Stimulated activated CD4-positive, alpha-beta T cell treated with anti-CD3 and anti-CD28 coated beads, Interleukin-4, amount 100 ng/mL, for 1 hour (primary cell): ENCODE results near the gene DENND6B.
A peak's percentile ranks its signal among the peaks of the same experiment; 100 is the strongest.
"Not testable (repeated sequence)": the region's sequence is repeated elsewhere in the genome, so short reads cannot be mapped to it uniquely, and the experiment has no call there.

Source experiments
- DNase-seq: peaks from one replicate; pipeline ENCODE4 v3.0.0-alpha.2; 2020

Gene DENND6B

GRCh38 chr22:50284479-50284878, 42.3 kb downstream of the DENND6B start:
- no peak for DNase-seq

GRCh38 chr22:50283821-50284220, 43.0 kb downstream of the DENND6B start:
- no peak for DNase-seq

GRCh38 chr22:50282361-50283155, 44.3 kb downstream of the DENND6B start:
- DNase-seq = no peak

DNA sequence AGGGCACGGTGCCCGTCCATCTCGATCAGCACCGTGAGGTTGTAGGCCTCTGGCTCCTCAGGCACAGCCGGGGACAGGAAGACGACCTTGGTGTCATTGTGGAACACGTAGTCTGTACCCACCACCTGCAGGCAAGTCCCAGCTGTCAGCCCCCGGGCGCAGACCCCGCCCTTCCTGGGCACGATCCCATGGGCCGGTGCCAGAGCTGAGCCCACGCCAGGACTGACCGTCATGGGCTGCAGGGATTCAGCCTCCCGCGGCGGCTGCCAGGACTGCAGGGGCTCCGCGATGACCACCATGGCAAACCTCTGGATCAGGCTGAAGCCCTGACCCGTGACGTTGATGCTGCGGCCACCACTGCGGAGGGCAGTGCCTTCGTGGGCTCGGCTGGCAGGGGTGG, 44.9 kb downstream of the DENND6B start:
- DNase-seq = no peak

- no peak for DNase-seq
Measured at GRCh38 chr22:50281384-50281760, 45.4 kb downstream of the DENND6B start.

DNA sequence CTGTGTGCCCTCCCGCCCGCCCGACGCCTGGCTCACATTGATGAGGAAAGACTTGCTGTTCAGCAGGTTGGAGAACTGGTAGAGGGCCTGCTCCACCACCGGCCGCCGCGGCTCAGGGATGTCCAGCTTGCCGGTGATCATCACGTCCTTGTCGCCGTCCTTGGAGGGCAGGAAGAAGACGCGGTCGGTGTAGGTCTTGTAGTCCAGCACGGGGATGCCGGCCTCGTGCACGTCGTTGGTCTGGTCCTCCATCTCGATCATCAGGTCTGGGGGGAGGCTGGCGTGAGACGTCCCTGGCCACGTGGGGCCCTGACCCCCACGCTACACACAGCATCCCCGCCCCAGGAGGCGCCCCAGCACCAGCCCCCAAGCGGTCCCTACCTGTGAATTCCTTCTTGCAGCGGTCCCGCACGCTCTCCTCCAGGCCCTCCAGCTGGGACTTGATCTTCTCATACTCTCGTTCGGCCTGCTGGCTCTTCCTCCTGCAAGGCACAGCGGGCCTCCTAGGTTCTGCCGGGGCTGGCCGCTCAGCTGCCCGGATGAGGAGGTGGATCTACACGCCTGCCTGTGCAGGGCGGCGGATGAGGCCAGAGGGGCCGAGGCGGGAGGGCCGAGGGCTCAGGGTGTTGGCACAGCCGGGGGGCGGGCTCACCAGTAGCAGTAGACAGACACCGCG, 46.0 kb downstream of the DENND6B start:
- DNase-seq = no peak

DNA sequence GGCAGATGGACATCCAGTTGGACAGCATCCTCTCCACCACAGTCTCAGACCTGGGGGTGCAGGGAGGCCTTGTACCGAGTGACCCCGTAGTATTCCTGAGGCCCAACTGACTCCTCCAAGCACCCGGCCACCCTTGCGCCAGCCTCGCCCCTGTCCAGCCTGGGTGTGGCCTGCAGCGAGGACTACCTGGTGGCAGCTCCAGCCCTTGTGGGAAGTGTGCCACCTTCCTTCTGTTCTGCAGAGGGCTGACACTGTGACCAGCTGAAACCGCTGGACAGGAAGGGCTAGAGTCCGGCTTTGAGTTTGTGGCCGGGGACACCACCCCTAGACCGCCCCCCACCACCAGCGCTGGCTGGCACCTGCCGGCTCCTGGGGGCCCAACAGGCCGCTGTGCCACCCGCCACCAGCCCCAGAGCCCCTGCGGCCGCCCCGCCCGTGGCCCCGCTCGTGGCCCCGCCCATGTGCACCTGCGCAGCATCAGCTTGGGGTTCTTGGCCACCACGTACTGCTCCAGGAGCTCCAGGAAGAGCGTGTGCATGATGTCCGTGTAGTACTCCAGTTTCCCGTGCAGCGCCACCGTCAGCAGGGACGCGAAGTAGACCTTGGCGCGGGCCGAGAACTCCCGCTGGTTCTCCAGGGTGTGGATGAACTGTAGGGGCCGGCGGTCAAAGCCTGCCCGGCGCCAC, 46.6 kb downstream of the DENND6B start:
- no peak for DNase-seq

- no peak for DNase-seq
Measured at GRCh38 chr22:50278956-50279619, 47.7 kb downstream of the DENND6B start.

DNA sequence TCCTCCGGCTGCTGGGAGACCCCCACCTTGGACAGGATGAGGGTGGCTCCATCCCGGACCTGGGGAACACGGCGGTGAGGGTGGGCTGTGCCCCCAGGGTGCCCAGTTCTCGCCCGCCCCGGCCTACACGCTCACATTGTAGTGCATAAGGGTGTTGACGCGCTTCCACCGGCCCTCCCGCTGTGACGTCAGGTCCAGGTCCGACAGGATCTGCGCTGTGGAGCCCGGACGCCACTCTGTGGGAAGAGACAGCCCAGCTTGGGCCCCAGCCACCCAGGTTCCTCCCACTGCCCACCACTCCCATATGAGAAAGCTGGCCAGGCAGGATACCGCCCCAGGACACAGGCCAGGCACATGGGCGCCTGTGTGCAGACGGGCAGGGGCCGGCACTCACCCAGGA, 48.4 kb downstream of the DENND6B start:
- DNase-seq = no peak

DNA sequence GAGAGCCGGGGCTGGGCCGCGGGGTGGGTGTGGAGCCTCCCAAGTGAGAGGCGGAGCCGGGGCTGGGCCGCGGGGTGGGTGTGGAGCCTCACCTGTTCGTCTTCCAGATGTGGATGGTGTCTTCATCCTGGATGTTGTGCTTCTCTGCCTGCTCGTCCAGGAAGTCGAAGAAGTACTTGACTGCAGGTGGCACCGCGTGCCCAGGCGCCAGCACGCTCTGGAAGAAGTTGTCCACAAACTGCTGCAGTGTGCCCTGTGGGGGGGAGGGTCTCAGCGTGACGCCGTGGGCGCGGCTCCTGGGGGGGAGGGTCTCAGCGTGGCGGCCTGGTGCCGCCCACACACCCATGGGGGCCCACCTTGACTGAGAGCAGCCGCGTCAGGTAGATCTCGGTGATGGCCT, 49.1 kb downstream of the DENND6B start:
- no peak for DNase-seq

DNA sequence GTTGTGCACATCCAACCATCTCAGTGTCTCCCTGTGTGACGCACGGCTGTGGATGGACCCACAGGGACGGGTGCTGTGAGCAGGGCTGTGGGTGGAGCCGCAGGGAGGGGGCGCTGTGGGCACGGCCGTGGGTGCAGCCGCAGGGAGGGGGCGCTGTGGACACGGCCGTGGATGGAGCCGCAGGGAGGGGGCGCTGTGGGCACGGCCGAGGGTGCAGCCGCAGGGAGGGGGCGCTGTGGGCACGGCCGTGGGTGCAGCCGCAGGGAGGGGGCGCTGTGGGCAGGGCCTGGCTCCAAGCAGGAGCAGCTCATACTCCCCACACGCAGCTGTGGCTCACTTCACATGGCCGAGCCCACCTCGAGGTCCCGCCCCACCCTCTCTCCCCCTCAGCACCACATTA, 50.7 kb downstream of the DENND6B start:
- DNase-seq = peak; percentile 28

DNA sequence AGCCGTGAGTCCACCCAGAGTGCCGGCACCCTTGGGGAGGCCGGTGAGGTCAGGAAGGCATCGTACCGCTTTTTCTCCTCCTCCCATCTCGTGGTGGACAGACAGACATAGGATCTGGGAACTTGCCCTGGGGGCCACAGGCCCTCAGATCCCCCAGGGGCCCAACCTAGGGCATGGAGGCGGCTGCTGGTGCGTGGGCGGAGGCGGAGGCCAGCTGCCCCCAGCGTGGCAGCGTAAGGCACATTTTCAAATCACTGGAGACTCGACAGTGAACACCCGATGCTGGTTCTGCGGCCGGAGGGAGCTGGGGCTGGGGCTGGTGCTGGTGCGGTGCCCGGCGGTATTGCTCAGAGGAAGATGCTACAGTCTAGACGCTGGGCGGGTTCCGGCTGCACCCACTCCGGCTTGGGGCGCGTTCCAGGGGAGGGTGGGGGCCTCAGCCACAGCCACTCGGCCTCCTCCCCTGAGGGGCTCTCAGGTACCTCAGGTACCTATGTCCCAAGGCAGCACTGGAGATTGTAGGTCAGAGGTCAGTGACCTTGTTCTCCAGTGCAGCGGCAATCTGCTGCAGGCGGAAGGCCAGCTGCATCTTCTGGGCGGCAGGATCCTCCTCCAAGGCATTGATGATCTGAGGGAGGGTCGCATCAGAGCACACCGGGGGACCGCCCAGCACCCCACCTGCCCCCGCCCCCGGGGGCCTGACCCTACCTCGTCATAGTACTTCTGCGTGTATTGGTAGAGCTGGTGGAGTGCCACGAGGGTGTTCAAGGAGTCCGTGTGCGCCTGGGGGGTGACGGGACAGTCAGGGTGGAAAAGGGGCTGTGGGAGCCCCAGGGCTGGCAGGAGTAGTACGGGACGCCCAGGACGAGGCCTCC, 51.4 kb downstream of the DENND6B start:
- no peak for DNase-seq

DNA sequence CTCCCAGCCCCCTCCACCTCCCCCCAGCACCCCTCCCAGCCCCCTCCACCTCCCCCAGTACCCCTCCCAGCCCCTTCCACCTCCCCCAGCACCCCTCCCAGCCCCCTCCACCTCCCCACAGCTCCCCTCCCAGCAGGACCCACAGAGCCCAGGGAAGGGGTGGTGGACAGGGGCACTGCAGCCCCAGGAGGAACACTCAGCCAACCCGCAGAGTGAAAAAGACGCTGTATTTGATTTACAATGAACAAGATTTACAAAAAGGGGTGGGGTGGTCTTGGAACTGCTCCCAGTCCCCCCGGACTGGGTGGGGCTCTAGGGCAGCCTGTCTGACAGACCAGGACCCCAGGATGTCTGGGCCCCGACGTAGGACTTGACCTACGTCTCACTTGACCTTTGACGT, 52.0 kb downstream of the DENND6B start:
- no peak for DNase-seq

DNA sequence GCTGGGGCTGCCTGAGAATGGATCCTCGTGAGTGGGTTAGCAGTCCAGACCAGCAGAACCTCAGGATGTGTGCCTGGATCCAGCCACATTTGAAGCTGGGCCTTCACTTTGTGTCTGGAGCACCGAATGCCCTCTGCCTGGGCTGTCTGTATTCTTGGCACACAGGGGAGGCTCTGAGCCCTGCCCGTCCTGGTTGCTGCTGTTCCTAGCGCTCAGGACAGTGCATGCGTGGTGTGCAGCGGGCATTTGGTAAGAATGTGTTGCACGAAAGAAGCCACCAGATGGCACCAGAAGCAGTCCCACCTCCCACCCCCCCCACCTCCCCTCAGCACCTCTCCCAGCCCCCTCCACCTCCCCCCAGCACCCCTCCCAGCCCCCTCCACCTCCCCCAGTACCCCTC, 52.5 kb downstream of the DENND6B start:
- DNase-seq = peak; percentile 46

GRCh38 chr22:50273781-50274180, 53.0 kb downstream of the DENND6B start:
- DNase-seq = not testable (repeated sequence)

DNA sequence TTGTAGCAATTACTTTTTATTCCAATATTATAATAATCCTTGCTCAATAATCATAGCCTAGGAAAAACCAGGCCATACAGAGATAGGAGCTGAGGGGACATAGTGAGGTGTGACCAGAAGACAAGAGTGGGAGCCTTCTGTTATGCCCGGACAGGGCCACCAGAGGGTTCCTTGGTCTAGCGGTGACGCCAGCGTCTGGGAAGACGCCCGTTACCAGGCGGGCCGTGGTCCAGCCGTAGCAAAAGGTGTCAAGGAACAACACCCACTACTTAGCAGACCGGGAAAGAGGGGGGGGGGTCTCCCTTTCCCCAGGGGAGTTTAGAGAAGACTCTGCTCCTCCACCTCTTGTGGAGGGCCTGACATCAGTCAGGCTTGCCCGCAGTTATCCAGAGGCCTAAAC, 53.5 kb downstream of the DENND6B start:
- DNase-seq = not testable (repeated sequence)

GRCh38 chr22:50272044-50272802, 54.6 kb downstream of the DENND6B start:
- DNase-seq = no peak

GRCh38 chr22:50271519-50271970, 55.3 kb downstream of the DENND6B start:
- DNase-seq = peak; percentile 66

DNA sequence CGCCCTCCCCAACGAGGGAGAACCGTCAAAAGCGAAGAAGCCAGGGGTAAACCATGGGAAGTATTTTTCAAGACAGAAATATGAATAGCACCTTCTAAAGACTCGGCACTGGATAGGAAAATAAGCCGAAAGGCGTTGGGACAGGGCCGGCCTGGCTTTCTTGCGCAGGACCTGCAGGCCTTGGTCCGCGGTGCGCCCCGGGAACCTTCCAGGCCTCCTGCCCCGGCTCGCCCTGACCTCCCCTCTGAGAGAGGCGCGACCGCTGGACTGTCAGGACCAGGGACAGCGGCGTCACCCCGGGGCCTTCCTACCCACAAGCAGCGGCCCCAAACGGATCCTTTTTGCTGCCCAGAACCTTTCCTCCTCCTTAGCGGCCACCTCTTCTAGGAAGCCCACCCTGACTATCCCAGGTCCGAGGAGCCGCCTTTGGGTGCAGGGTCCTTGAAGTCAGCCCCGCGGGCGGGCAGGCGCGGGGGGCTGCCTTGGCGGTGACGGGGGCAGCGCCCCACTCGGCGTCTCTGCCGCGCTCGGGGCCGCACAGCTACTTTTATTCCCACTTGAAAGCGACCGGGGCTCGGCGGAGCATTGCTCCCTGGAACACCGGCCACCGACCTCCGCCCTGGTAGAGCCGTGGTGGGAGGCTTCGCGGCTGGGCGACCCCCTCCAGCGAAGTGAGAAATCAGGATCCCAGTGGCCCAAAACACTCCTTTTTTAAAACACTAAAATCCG, 56.0 kb downstream of the DENND6B start:
- peak; percentile 72 for DNase-seq

- DNase-seq = peak; percentile 75
Measured at GRCh38 chr22:50269970-50270665, 56.7 kb downstream of the DENND6B start, which contains the start of gene MAPK11. TSS of gene MAPK11 (minus strand) at chr22:50270380. CDS start at chr22:50270292, 88 bp downstream.
